Adrenal gland (tissue), 5 donors: Measurements from ENCODE around the gene SCN4A.
"Not testable (repeated sequence)": the region's sequence is repeated elsewhere in the genome, so short reads cannot be mapped to it uniquely, and the experiment has no call there.

Experiments
- POLR2A ChIP-seq, 2 donors: fragments of 450-650 bp; IDR thresholded peaks; one replicate each; pipeline ENCODE4 v1.6.1; 2017; ENCODE audit warnings: antibody characterized with exemption in 2 of 2, mild to moderate bottlenecking in 2 of 2, moderate library complexity in 1 of 2
- TF ChIP-seq, protein P1 (sequence below), 6 experiments: fragments of 450-650 bp in 4 of 6; fragments of 200-600 bp in 2 of 6; sonication (generic) in 1 of 6; IDR thresholded peaks; 1 replicate in 5 of 6; 2 replicates in 1 of 6; pipeline versions ENCODE4 v1.5.1 to v1.8.0; 2016 to 2021; ENCODE audit warnings: antibody characterized with exemption in 6 of 6, mild to moderate bottlenecking in 2 of 6, moderate library complexity in 1 of 6
- donor health status: DM: no; HTN: no; CAD: no.

DNA sequence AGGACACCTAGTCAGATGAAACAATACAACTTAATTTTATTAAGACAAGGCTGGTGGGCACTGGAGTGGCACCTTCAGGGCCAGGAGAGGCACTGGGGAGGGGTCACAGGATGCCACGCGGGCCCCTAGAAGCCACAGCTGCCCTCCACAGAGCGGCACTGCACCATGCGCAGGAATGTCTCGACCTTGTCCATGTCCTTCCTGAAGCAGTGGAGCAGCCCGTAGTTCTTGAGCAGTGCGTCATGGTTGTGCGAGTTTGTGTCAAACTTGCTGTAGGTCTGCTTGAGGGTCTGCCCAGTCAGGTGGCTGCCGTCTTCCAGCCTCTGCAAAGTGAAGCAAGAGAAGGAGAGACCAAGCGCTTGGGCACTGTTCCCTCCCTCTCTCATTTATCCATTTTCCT, 63.1 kb downstream of the SCN4A start:
- TF ChIP-seq, protein P1, sequence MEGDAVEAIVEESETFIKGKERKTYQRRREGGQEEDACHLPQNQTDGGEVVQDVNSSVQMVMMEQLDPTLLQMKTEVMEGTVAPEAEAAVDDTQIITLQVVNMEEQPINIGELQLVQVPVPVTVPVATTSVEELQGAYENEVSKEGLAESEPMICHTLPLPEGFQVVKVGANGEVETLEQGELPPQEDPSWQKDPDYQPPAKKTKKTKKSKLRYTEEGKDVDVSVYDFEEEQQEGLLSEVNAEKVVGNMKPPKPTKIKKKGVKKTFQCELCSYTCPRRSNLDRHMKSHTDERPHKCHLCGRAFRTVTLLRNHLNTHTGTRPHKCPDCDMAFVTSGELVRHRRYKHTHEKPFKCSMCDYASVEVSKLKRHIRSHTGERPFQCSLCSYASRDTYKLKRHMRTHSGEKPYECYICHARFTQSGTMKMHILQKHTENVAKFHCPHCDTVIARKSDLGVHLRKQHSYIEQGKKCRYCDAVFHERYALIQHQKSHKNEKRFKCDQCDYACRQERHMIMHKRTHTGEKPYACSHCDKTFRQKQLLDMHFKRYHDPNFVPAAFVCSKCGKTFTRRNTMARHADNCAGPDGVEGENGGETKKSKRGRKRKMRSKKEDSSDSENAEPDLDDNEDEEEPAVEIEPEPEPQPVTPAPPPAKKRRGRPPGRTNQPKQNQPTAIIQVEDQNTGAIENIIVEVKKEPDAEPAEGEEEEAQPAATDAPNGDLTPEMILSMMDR (IDR thresholded peaks at IDR 0.05) = not testable (repeated sequence)
- TF ChIP-seq POLR2A (IDR thresholded peaks at IDR 0.05) = not testable (repeated sequence)
